Cardiac fibroblast (primary cell): Measurements from ENCODE around the gene TMEM185B.

Source experiments
- DNase-seq, 2 donors: peaks; one replicate each; pipeline versions ENCODE4 v3.0.0 to v3.0.0-alpha.2; 2010; ENCODE audit warnings: low read depth in 2 of 2
- H3K4me3 ChIP-seq, 2 donors: replicated peaks in 1 of 2; 1 replicate in 1 of 2; 2 replicates in 1 of 2; pipeline ENCODE4 v1.5.1; 2011; ENCODE audit warnings: low read depth in 2 of 2, low read length in 2 of 2, mild to moderate bottlenecking in 2 of 2, moderate library complexity in 1 of 2
- CTCF ChIP-seq: IDR thresholded peaks from one replicate; pipeline ENCODE4 v1.5.1; 2011; ENCODE audit warnings: low read depth, mild to moderate bottlenecking, low read length, inconsistent platforms

TMEM185B gene

DNA sequence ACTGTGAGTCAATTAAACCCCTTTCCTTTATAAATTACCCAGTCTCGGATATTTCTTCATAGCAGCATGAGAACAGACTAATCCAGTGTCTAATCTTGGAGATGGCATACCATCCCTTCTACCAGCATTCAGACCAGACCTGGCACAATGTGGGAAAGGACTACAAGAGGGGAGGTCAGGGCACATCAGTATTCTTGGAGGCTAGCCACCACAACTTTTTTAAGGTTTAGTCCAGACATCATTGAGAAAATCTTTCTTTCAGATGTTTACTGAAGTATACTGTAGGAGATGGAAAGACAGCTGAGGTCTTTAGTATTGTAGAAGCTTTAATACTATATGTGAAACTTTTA is 33.4 kb upstream of the TMEM185B start:
- no peak for TF ChIP-seq CTCF
- no peak for DNase-seq
- no peak overlapping the region for H3K4me3 ChIP-seq

DNA sequence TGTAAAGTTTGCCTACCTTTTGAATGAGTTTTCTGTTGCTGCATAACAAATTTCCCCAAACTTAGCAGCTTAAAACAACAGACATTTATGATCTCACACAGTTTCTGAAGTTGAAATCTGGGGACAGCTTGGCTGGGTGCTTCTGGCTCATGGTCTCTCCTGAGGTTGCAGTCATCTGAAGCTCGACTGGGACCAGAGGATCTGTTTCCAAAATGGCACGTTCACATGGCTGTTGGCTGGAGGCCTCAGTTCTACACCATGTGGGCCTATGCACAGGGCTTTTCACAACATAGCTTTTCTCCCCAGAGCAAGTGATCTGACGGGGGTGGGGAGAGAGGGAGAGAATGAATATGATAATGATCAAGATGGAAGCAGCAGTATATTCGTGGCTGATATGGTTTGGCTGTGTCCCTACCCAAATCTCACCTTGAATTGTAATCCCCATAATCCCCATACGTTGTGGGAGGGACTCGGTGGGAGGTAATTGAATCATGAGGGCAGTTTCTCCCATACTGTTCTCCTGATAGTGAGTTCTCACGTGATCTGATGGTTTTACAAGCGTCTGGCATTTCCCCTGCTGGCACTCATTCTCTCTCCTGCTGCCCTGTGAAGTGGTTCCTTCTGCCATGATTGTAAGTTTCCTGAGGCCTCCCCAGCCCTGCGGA is 32.9 kb upstream of the TMEM185B start:
- H3K4me3 ChIP-seq, result no peak overlapping the region
- no peak for TF ChIP-seq CTCF
- DNase-seq, result no peak

GRCh38 chr2:120255071-120255470 is 31.9 kb upstream of the TMEM185B start:
- peak in 1 of 2 donors; percentile 19 for DNase-seq
- TF ChIP-seq CTCF, result no peak
- no peak overlapping the region for H3K4me3 ChIP-seq

DNA sequence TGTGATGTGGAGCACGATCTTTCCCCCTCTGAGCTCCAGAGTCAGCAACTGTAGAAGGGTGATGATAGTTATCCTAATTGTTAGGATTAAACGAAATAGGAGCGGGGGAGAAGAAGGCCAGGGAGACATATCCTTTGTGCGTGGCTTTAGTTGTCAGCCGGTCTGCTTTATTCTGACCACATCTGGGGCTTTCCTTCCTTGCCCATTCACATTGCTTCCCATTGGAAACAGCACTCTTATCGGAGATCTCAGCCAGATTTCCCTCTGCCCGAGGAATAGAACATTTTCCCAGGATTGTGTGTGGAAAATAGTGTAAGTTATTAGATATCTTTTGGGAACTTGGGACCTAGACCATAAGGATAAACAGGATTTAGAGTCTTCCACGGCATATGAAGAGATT is 31.0 kb upstream of the TMEM185B start:
- H3K4me3 ChIP-seq, result peak overlapping the region; percentile 78 to 90
- TF ChIP-seq CTCF, result no peak
- no peak for DNase-seq

GRCh38 chr2:120253021-120253882 is 30.1 kb upstream of the TMEM185B start:
- peak; percentile 36 for TF ChIP-seq CTCF
- peak; percentile 77 to 86 for DNase-seq
- peak overlapping the region; percentile 78 to 90 for H3K4me3 ChIP-seq

GRCh38 chr2:120252225-120253020 is 29.2 kb upstream of the TMEM185B start, which contains the start of gene RALB:
Gene RALB (plus strand): TSS chr2:120252852. CDS start chr2:120278665, 25,813 bp downstream.
- no peak for TF ChIP-seq CTCF
- DNase-seq, result peak; percentile 98 to 99

More at GRCh38 chr2:120252225-120253020, 29.2 kb upstream of the TMEM185B start, which contains the start of gene RALB:
- H3K4me3 ChIP-seq, result peak within 1 kb of the TSS; percentile 78 to 90
